Suppressor macrophage (primary cell): ENCODE data around the gene C1orf105.

Experiments
- DNase-seq, 4 experiments: peaks; one replicate each; pipeline ENCODE4 v3.0.0-alpha.2; 2020 to 2022

C1orf105 gene

DNA sequence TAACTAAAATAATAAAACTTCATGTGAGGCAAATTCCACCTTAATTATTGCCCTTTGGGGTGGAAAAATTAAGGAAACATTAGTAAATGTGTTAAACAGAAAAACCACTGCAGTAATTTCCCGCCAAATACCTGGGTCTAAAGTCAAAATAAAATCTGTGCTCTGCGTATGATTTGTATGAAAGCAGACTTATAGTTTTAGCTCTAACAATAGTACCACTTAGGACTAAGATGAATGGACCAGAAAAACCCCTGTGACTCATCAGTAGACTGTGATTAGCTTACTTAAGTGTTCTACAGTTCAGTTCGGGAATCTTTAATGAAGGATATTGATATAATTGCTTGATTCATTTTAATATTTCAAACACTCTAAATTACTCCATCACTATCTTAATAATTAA is 23.3 kb upstream of the C1orf105 start:
- DNase-seq = no peak

DNA sequence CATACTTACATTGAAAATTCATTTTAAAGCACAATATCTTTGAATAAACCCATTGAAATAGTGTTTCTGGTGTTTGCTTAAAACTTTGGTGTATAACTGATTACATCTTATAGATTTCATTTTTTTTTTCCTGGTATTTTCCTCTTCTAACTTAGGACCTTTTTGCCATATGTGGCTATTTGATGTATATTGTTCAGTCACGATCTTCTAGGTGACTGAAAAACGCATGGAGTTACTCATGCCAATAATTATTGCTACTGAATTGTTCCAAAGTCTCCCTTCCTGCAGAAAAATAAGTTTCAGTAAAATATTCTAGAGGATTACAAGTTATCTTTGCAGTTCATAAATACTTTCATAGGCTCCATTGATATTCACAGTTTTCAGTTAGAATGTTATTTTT is 22.9 kb upstream of the C1orf105 start:
- DNase-seq = no peak

DNA sequence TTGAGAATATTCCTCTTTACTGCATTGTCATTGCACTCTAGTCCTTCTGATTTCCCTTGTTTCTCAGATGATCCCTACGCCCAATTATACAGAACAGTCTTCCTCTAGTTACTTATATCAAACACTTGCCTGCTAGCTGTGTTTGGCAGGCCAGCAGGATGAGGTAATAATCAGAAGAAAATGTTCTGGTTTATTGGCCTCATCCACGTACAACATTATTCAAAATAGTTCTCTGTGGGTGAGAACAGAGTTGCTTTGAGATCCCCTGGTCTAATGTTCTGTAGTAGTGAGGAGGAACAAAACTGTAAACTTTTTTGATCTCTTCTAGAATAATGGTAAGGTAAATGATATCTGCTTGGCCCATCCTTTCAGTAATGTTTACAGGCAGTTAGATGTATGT is 22.3 kb upstream of the C1orf105 start:
- no peak for DNase-seq

DNA sequence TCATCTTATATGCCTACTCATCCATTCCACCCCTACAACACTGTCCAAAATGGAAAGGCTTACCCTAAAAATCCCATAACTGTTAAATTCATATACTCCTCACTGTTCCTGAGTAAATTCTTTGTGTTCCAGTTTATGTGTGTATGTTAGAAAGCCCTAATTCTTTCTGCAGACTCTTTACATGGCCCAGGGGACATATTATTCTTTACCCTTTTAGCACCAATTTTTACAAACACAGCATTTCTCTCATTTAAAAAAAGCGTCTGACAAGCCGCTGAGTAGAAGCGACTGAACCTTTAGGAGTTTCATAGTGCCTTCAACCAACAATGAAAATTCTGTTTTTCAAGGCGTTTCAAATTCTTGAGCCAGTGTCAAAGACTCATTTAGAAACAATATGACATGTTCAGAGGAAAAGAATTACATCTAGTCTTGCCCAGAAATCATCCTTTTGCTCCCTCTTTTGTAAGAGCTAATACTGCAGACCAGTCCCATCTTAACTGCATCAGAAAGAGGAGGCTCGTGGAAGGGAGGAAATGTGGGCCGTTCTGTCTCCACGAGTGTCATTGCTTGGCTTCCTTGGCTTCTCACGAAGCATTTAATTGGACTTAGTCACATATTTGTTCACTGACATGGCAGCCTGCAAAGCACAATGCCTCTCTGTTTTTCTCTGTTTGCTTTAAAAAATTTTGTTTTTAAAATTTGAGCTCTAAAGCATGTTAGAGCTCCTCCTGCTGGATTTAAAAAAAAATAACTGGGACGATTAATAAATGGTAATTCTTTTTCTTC is 21.3 kb upstream of the C1orf105 start:
- DNase-seq = peak; percentile 24 to 77 (median 53)

DNA sequence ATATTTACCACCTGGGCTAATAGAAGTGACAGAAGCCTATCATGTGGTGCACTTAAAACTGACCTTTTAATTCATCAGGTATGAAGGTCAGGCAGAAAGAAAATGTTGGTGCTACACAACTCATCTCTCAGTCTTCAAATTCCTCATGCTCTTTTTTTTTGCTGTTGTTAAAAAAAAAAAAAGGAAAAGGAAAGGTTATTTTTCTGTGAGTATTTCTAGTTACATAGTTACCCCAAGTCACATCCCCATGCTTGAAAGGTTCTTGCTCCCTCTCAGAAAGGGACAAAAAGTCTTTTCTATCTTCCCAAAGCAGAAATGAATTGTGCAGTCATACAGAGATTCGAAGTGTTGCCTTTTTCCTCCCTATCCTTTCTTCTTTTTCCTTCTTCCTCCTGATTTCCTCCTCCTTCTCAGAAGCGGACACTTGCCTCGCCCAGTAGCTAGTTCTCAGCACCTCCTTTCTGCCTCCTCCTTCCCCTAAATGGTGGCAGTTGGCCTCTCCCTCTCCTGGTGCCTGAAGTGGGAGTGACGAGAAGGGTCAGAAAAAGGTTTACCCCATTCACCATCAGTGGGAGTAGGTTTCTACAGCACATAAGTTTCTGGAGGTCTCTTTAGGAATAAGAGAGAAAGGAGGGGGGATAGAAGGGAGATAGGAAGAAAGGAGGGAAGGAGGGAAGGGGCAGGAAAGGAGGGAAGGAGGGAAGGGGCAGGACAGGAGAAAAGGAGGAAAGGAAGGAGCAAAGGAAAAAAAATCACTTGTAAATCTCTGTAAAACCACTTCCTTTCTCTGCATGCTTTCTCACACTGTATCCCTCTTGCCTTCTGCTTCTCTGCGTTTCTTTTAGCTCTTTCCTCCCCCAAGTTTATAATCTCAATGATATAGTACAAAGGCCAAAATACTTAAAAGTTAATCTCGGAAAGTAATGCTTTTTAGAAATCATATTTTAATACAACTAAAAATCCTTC is 20.4 kb upstream of the C1orf105 start:
- no peak for DNase-seq

DNA sequence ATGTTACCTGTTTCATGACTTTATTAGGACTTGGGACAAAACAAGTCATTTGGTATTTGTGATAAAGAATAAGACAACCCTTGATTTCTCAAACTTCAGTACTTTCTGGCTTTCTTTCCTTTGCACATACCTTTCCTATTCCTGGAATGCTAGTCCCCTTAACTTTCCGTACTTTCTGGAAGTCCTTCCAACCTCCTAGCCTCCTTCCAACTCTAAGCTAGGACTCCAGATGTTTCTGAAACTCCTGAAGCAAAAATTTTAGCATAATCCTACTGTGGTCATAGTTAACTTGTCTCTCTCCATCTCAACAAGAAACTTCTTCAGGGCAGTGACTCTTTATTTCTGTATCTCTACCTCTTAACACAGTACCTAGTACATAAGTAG is 19.8 kb upstream of the C1orf105 start:
- no peak for DNase-seq

DNA sequence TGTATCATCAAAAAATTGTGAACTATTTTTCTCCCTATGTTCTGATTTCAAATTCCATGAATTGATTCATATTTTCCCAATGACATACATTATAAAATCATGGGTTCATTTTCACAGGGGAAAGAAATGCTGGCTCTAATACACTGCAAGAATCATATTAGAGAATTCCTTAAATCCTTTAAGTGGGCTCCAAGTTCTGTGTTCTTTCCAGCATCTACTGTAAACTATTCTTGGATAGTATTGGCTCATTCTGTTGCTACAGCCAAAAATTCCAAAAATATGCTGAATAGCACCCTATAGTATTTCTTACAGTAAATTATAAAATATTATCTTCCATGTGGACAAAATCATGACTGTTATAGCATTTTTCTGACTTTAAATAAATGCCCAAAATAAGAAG is 19.0 kb upstream of the C1orf105 start:
- no peak for DNase-seq

DNA sequence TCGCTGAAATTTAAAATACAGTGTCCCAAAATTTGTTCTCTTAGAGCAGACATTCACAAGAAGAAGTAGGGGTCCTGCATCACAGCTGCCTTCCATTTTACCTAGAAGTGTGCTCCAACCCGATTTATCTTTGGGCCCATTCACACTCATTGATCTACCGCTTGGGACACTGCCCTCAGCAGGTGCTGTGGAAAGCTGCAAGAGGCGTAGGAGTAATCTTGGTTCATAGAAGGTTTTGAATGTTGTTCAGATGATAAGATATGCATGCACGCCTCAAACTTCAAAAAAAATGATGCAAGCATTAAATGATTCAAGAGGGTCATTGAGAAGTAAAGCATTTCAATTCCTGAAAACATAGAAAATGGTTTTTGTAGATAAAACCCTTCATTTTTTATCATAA is 18.6 kb upstream of the C1orf105 start:
- no peak for DNase-seq

DNA sequence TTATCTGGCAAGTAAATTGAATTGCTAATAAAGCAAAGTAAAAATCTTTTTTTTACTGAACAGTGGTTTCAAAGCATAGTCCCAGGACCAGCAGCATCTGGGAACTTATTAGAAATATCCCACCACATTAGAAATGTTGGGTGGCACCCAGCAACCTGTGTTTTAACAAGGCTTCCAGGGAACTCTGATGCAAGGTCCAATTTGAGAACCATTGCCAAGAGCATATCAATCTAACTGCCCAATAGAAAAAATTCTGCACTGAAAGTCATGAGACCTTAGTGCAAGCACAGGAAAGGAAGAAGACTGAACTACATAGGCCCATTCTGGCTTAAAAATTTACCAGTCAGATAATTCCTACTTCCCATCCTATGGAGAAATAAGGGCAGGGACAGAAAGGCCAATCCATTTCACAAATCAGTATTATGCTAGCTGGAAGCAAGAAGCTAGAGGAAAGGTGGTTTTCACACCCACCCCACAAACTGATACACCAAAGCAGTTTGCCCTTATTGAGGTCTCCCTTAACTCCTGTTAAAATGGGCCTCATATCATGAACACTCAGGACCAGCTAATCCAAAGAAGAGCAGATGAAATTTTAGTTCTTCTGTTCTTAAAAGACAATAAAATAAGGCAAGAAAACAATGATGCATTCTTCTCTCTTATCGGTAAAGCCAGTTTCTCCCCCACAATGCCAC is 17.5 kb upstream of the C1orf105 start:
- no peak for DNase-seq

DNA sequence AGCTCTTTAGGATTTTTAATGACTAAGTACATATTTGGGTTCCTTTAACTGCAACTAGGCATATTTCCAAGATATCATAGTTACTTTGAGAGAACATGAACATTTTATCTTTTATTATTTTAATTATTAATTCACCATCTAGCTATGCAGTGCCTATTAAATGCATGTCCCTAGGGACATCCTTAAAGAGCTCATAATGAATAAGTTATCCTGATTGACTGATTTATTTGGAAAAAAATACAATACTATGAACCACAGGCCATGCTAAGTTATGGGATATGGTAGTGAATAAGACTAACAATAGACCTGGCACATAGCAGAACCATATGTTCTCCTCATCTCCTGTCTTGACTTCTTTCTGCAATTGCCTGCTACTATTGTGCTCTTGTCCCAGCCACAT is 16.4 kb upstream of the C1orf105 start:
- DNase-seq = no peak

DNA sequence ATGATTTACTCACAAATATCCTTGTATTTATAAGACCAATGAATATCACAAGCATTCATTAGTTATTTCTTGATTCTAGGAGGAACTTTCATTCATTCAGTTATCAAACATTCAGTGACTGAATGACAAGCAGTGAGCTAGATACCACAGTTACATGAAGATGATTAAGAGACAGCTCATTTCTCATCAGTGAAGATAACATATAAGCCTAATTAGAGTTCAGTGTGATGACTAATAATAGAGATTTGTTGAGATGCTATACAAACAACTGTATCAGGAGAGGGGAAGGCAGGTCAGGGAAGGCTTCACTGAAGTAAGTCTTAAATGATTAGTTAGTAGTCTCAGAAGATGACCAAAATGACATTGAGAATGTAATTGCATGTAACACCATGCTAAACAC is 14.6 kb upstream of the C1orf105 start:
- DNase-seq = no peak

DNA sequence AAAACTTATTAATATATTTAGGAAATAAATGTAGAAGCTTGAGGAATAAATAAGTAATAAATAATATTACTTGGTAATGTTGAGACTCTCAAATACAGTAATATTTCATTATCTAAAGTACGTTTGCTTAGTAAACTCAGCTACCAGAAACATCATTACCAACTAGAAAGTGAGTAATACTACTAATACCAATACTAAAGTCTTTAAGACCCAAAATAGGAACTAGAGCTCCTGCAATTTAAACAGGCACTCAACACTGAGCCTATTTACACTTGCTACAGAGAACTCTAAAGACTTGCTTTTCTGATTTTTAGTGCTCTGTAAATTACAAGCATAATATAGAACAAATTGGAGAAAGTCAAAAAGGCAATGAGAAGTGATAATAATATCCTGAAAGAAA is 13.5 kb upstream of the C1orf105 start:
- no peak for DNase-seq

DNA sequence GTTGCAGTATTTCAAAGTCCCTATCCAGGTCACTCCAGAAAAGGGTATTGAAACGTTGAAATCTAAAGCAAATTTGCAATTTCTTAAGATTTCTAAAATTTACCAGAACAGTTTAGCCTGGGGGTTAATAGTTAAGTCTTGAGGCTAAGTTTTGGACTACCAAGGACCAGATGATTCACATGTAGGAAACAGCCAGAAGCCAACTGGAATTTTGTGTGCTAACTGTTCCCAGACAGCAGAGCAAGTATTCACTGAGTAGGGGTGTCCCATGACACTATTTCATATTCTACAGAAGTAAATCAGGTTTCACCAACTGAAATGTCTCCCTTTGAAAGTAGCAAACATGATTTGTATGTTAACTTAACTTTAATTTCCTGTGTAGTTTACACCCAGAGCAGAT is 11.5 kb upstream of the C1orf105 start:
- DNase-seq = no peak

DNA sequence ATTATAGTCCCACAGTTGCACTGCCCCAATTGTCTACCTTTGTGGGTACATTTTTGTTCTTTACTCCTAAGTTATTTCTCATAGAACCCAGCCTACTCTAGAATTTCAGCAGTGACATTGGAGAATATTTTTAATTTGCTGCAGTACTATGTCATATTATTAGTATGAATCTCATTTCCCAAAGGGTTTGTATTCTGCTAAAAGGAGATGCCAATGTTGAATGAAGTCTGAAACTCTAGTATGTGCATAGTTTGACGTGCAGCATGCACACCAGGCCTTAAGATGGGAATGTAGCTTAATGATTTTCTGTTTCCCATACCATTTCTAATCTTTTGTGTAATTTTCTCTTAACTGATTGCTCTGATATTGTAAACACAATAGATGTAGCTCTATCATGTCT is 10.5 kb upstream of the C1orf105 start:
- no peak for DNase-seq

DNA sequence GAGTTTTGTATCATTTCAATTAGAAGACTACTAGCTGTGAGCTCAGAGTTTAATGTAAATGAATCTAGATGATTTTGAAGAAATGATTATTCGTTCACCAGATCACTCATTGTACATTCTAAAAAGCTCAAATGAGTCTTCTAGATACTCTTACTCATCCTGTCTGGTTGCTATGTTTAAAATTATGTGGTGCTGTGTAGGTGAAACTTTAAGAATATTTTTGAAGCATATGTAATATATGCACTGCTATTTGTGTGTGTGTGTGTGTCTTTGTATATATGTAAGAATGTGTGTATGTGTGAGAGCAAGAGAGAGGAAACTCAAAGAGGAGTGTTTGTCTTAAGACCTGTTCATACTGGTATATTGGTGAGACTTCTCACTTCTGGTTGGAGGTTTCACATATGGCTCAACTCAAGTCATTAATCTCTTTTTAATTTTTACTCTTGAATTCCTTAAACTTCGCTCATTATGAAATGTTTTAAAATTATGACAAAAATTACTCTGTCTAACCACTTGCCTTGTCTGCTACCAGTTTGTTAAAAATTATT is 8.6 kb upstream of the C1orf105 start:
- no peak for DNase-seq

DNA sequence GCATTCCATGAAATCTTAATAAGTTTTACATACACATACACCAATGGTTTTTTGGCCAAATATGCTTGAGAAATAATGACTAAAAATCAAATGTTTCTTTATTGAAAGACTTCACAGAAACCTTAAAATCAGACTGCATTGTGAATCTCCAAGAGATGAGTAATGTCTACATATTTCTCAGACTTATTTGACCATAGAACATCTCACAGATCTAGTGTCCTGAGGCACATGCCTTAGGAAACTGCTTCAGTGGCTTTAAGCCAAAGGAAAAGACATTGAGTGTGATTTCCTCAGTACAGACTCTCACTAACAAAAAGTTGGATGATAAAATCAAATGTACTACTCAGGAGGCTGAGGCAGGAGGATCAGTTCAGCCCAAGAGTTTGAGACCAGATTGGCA is 6.2 kb upstream of the C1orf105 start:
- DNase-seq = no peak

DNA sequence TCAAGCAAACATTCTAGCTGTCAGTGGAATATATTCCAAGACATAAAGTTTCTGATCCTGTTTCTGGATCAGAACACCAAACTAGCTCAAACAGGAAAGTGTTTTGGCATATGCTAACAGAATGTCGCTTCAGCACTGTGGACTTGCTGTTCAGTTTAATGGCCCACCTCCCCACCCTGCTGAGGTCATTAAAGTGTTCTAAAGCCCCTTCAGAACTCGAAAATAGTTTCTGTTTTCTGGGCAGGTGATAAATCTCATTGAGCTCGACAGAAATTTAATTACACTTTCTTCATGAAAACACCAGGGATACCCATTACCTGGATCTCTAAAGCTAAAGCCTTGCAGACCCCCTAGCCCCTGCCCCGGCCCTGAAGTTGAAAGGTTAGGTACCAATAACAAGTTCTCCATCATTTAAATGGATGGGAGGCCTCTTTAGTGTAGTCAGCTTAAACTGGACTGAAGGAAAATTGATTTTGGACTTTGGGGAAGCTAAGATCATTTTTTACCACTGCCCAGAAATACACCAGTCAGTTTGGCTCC is 3.9 kb upstream of the C1orf105 start:
- DNase-seq = no peak

DNA sequence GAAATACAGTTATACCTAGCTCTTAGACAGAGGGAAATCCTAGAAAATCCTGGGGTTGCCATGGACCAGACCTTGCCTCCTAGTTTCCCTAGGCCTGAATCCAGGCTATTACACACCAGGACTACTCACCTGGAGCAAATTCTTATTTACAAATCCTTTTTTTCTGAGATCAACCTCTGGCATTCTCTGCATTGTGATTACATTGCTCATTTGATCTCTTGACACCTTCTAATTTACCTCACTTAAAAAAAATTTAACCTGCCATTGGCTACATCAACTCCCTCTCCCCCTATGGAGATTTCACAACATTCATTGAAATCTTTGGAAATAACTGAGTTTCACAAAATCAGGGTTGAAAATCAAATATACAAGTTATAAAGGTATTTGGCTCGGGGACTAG is 2.9 kb upstream of the C1orf105 start:
- DNase-seq = no peak

DNA sequence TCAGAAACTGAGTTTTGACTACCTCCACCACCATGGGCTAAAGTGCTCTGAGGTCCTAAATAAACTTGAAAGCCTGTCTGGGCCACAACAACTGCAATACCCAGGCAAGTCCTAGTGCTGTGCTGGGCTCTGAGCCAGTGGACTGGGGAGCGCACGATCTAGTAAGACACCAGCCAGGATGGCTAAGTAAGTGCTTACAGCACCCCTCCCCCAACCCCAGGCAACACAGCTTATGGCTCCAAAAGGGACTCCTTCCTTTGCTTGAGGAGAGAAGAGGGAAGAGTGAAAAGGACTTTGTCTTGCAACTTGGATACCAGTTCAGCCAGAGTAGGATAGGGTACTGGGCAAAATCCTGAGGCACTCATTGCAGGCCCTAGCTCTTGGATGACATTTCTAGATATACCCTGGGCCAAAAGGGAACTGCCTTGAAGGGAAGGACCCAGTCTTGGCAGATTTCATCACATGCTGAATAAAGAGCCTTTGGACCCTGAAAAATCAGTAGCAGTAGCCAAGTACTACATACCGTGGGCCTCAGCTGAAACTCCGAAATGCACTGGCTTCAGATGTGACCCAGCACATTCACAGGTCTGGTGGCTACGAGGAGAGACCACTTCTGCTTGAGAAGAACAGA is 1.6 kb downstream of the C1orf105 start:
- DNase-seq = no peak

DNA sequence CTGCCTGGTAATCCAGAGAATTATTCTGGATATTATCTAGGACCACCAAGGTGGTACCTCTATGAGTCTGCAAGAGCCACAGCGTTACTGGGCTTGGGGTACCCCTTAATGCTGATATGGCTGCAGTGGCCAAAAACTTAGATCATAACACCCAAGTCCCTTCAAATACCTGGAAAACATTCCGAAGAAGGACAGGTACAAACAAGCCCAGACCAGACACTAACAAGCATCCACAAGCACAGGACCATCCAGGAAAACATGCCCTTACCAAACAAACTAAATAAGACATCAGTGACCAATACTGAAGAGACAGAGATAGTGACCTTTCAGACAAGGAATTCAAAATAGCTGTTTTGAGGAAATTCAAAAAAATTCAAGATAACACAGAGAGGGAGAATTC is 2.9 kb downstream of the C1orf105 start:
- DNase-seq = no peak

DNA sequence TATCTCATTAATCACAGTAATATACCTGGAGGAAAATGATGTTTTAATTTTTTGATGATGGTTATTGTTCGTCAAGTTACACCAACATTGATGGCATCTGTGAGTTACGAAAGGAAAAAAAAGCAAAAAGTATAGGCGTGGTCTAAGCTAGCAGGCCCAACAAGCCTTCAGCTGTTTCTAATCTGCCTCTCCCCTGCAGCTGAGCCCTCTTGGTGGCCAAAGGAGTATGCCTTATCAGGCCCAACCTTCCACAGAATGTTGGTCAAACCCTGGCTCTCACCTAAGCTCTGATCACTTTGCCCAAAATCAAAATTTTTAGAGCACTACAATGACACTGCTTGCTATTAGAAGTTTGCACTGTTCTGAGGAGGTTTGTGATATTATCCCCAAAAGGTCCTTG is 4.9 kb downstream of the C1orf105 start:
- DNase-seq = no peak

DNA sequence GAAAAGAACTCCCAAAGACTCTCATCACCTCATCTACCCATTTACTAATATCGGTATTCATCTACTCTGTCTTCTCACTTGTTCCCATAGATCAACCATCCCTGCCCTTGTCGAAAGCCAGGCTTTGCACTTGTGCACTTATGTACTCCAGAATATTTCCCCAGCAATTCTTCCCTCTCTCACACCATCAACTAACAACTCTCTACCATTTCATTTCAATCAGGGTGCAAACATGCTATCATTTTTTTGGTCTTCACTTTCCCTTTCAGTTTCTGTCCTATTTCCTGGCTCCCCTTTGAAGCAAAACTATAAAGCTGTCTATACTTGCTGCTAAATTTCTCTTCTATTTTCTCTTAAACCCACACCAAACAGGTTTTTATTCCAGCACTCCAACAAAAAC is 6.7 kb downstream of the C1orf105 start:
- no peak for DNase-seq
